GM19099 (cell line): ENCODE data around the gene SUPT4H1.

Experiments used
- POLR2A ChIP-seq: IDR thresholded peaks from 3 replicates; pipeline ENCODE4 v1.6.1; 2011; ENCODE audit warnings: low read depth; ENCODE audit not compliant: insufficient read length; ENCODE audit errors: extremely low read depth

Gene SUPT4H1

GRCh38 chr17:58314706-58315015, 37.3 kb downstream of the SUPT4H1 start:
- no peak for TF ChIP-seq POLR2A

DNA sequence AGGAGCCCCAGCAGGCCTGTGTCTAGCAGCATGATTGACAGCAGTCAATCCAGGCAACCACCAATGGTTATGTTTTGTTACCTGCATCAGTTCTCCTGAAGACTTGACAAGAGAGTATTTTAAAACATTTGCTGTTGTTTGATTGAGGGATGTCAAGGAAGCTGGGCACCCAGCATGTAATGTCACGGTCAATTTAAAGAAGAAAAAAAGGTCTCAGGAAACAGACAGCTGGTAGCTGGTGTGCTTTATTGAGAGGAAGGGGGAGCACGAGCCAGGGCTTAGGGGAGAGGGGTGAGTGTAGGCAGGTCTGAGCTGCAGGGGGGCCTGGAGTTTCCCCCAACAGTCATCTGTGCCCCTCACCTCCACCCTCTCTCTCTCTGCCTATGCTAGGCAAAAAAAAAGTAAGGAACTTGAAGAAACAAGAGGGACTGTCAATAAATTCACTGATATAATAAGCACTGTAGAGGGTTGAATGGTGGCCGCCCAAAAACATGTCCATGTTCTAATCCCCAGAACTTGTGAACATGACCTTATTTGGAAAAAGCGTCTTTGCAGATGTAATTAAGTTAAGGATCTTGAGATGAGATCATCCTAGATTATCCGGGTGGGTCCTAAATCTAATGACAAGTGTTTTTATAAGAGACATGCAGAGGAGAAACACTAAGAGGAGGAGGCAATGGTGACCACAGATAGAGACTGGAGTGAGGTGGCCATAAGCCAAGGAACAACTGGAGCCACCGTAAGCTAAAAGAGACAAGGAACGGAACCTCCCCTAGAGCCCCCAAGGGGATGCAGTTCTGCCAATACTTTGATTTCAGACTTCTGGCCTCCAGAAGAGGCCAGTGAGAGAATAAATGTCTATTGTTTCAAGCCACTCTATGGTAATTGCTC, 37.9 kb downstream of the SUPT4H1 start:
- no peak for TF ChIP-seq POLR2A

DNA sequence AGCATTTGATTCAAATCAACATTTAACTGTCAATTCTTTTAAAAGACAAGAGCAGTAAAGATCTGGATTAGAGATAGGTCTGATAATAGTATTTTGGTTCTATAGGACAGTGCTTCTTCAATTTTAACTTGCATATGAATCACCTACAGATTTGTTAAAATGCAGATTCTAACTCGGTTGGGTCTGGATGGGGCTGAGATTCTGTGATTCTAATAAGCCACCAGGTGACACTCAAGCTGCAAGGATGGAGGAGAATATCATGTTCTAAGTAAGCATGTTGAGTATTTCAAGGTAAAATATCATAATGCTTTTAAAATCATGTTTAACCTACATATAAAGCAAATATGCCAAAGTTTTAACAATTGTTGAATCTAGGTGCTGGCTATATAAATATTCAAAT, 39.2 kb downstream of the SUPT4H1 start:
- no peak for TF ChIP-seq POLR2A

DNA sequence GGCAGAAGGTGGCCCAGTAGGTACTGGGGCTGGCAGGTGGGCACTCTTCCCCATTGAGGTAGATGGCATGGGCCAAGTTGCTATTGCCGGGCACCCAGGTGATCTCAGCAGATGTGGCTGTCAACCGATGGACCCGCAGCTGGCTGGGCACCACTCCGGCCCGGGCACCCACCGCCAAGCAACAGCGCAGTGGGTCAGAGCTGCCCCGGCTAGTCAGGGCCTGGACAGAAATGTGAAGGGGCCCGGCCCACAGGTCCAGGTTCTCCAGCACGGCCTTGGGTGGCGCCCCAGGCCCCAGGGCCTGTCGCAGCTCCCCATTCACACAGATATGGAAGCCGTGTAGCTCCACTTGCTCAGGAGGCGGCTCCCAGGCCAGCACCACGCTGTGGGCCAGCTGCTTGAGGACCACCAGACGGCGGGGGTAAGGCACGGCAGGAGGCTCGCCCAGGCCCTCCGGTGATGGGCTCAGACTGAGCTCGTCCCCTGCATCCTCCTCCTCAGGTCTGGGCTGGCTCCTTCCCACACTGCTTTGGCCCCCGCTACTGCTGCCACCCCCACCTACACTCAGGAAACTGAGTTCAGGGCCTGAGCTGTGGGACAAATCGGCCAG, 39.9 kb downstream of the SUPT4H1 start:
- no peak for TF ChIP-seq POLR2A

GRCh38 chr17:58311429-58311894, 40.5 kb downstream of the SUPT4H1 start:
- no peak for TF ChIP-seq POLR2A

- no peak for TF ChIP-seq POLR2A
These were observed 41.2 kb downstream of the SUPT4H1 start for GRCh38 chr17:58310511-58311428.

DNA sequence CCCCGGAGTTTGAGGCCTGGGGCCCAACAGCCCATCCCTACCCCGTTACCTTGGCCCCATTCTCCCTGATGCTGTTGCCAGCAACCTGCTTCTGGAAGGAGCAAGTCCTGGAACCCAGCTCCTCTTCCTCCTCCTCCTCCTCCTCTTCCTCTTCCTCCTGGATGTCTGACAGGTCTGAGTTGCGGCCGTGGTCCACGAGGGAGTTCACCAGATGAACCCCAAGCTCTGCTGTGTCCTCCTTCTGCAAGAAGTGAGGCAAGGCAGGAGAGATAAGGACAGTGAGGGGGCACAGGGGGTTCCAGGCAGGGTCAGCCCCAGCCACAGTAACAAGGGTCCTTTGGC, 42.1 kb downstream of the SUPT4H1 start:
- no peak for TF ChIP-seq POLR2A

GRCh38 chr17:58308985-58309917, 42.8 kb downstream of the SUPT4H1 start:
- TF ChIP-seq POLR2A, result no peak

- TF ChIP-seq POLR2A, result no peak
These were observed 43.6 kb downstream of the SUPT4H1 start for GRCh38 chr17:58308173-58308984.

GRCh38 chr17:58307468-58308172, 44.4 kb downstream of the SUPT4H1 start:
- TF ChIP-seq POLR2A, result no peak

DNA sequence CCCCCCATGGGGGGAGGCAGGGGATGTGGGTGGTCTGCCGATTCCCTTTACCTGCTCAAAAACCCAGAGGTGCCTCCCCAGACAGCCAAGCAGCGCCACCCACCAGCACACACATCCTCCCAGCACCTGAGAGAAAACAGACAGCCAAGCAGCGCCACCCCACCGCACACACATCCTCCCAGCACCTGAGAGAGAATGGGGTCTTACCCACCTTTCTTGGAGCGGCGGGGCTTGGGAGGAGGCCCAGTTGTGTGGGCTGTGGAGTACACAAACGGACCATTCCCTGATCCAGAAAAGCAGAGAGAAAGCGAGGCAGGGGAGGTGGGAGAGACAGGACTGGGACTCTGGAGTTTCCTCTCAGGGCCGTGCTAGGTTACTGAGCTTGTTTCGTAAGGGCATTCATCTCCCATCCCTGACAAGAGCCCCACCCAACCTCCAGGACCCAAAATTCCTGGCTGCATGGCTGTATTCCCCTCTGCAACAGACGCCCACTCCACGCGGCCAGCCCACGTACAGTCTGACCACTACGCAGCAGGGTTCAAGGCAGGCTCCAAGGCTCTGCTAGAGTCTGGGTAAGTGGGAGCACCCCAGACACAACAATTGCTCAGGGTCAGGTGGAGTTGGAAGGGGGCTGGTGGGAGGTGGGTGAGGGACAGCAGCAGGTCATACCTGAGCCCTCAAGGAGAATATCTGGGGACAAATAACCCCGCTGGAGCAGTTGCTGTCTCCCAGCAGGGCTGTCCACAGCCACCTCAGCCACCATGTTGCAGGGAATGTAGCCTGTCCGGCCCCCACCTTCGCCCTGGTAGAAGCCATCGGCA, 45.7 kb downstream of the SUPT4H1 start:
- no peak for TF ChIP-seq POLR2A

DNA sequence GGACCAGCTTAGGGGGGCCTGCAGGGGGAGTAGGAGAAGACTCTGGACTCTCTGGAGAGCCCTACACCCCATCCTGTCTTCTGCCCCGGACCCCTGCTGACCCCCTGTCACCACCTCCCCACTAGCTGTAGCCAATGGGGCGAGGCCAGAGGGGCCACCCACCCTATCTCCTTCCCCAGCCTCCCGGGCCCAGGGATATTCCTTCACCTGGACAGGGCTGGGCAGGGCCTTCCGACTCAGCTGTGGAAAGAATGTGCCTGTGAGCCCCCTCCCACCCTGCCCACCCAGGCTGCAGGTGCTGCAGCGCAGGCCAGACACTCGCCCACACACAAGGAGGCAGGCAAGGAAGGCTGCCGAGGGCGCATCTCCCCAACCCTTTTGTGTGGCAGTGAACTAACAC, 46.4 kb downstream of the SUPT4H1 start:
- TF ChIP-seq POLR2A, result no peak

DNA sequence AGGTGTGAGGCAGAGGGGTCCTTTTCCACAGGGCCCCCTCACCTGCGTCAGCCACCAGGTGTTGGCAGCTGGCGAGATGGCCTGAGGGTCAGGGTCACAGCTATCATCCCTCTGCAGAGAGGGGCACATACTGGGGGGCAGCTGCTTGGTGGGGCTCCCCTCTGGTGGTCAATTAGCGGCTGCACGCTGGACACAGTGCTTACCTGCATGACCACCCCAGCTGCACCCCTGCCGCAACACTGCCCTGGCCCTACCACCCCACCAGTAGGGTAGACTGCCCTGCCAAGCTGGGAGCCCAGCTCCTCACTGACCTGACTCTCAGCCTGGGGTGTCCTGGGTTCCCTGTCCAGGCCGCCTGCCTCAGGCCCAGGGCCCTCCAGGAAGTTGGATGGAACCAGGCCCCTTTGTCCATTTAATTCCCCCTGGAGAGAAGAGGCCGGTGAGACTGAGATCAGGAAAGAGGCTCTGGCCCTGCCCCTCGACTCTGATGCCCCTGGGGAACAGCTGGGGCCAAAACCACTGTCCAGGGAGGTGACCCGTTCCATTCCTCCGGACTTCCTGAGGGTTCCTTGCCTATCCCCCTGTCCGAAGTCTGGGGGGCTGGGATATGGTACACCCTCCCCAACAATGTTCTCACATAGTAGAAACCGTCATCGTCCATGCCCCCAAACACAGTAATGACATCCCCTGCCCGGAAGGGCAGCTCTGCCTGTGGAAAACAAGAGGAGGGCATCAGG, 47.1 kb downstream of the SUPT4H1 start:
- TF ChIP-seq POLR2A, result no peak
